ENCODE data around the gene MAP2K1. TPM values are rescaled to one million over a fixed set of nuclear protein-coding genes. Genes with fewer than 3 reads are reported as not detected.
"Not testable (repeated sequence)": the region's sequence is repeated elsewhere in the genome, so short reads cannot be mapped to it uniquely, and the experiment has no call there.

The MAP2K1 gene
- total RNA-seq: 10 to 100 TPM; 29.0 to 53.4 (median 45.3) TPM

DNA sequence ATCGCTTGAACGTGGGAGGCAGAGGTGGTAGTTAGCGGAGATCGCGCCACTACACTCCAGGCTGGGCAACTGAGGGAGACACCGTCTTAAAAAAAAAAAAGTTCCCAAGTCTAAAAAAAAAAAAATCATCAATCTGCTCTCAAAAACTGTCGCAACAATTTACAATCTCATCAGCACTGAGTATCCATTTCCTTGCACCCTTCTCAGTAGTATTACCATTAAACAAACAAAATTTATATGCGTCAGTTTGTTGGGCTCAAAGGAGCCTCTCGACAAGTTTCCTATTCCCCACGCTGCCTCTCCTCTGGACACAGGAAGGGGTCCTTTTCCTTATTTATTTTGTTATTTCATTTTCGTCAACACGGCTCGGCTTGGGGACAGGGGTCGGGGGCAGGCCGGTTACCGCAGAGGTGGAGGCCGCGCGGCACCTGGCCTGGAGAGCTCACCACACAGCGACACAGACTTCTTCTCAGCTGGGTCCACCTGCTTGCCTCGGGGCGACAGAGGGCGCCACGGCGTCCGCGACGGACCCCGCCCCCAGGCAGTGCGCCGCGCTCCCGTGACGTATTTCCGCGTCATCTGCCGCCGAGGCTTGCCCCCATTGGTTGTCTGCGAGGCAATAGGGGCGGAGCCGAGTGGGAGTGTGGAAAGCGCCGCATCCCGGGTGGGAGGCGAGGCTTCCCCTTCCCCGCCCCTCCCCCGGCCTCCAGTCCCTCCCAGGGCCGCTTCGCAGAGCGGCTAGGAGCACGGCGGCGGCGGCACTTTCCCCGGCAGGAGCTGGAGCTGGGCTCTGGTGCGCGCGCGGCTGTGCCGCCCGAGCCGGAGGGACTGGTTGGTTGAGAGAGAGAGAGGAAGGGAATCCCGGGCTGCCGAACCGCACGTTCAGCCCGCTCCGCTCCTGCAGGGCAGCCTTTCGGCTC lies at the start of gene MAP2K1:
MAP2K1 (plus strand) TSS at position 709 of the 920 bp plus-strand sequence. CDS start 436 bp downstream, outside the sequence.
- Histone ChIP-seq H3K9me3 (no peaks in the 10 kb centered on the region), H3K27me3 (no peaks in the 10 kb centered on the region), H3K27ac (peak within 1 kb of the TSS; percentile 94 to 98 (median 96)), H3K36me3 (no peaks in the 10 kb centered on the region), H3K4me1 (peaks cover 13 to 48% (median 15%) of the 10 kb centered on the region in 3 donors), H3K4me3 (peak within 1 kb of the TSS; percentile 67 to 98 (median 88))
- DNase-seq: peak; percentile 83
- intact Hi-C loops (cut with DNase I): loop anchor here (5.0 kb wide), 1 partner anchor 111 kb away; the partner anchor contains the start of gene SNAPC5
- peak in 2 of 4 donors; percentile 38 to 76 for TF ChIP-seq POLR2A (IDR thresholded peaks at IDR 0.05)
- TF ChIP-seq, protein P1, sequence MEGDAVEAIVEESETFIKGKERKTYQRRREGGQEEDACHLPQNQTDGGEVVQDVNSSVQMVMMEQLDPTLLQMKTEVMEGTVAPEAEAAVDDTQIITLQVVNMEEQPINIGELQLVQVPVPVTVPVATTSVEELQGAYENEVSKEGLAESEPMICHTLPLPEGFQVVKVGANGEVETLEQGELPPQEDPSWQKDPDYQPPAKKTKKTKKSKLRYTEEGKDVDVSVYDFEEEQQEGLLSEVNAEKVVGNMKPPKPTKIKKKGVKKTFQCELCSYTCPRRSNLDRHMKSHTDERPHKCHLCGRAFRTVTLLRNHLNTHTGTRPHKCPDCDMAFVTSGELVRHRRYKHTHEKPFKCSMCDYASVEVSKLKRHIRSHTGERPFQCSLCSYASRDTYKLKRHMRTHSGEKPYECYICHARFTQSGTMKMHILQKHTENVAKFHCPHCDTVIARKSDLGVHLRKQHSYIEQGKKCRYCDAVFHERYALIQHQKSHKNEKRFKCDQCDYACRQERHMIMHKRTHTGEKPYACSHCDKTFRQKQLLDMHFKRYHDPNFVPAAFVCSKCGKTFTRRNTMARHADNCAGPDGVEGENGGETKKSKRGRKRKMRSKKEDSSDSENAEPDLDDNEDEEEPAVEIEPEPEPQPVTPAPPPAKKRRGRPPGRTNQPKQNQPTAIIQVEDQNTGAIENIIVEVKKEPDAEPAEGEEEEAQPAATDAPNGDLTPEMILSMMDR (IDR thresholded peaks at IDR 0.05): peak; percentile 40 to 66 (median 55)
- WGBS, 2 donors: 7 to 14% methylated on average over 20 to 21 of the region's 69 CpGs

DNA sequence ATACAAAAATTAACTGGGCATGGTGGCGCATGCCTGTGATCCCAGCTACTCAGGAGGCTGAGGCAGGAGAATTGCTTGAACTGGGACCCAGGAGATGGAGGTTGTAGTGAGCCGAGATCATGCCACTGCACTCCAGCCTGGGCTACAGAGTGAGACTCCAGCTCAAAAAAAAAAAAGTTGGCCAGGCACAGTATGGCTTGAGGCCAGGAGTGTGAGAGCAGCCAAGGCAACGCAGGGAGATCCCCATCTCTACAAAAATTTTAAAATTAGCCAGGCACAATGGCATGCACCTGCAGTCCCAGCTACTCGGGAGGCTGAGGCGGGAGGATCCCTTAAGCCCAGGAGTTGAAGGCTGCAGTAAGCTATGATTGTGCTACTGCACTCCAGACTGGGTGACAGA lies 38.2 kb upstream of the MAP2K1 start:
- WGBS, 2 donors: 40 to 45% methylated on average over 4 to 5 of the region's 5 CpGs
- H3K36me3 ChIP-seq: peaks cover 0 to 70% (median 0%) of the 10 kb centered on the region in 3 donors
- H3K4me3 ChIP-seq; H3K27me3 ChIP-seq; H3K4me1 ChIP-seq; H3K9me3 ChIP-seq; intact Hi-C loops (cut with DNase I); DNase-seq; H3K27ac ChIP-seq: not testable (repeated sequence)

DNA sequence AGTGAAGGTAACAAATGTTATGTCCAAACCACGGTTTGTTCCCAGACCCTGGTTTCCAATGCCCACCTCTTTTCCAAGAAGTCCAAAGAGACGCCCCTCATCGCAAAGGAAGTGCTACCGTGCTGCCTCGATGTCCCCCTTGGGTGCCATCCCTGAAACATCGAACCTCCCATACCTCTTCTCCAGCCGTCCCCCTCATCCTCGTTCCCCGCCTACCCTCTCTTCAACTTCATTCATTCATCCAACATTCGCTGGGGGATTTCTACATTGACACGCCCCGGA lies 30.7 kb upstream of the MAP2K1 start:
- intact Hi-C loops (cut with DNase I): no loop called here
- H3K4me1 ChIP-seq: peaks cover 0 to 22% (median 0%) of the 10 kb centered on the region in 3 donors
- no peaks in the 10 kb centered on the region for H3K27me3 ChIP-seq
- 3 to 4% methylated on average over 10 to 12 of the region's 12 CpGs for WGBS, 2 donors
- DNase-seq: no peak
- peak overlapping the region; percentile 44 to 89 (median 74) for H3K4me3 ChIP-seq
- H3K9me3 ChIP-seq: no peaks in the 10 kb centered on the region
- H3K27ac ChIP-seq: peak overlapping the region; percentile 74 to 92 (median 88)
- TF ChIP-seq, protein P1 (IDR thresholded peaks at IDR 0.05): no peak
- TF ChIP-seq POLR2A (IDR thresholded peaks at IDR 0.05): no peak
- peaks cover 0 to 19% (median 0%) of the 10 kb centered on the region in 3 donors for H3K36me3 ChIP-seq

DNA sequence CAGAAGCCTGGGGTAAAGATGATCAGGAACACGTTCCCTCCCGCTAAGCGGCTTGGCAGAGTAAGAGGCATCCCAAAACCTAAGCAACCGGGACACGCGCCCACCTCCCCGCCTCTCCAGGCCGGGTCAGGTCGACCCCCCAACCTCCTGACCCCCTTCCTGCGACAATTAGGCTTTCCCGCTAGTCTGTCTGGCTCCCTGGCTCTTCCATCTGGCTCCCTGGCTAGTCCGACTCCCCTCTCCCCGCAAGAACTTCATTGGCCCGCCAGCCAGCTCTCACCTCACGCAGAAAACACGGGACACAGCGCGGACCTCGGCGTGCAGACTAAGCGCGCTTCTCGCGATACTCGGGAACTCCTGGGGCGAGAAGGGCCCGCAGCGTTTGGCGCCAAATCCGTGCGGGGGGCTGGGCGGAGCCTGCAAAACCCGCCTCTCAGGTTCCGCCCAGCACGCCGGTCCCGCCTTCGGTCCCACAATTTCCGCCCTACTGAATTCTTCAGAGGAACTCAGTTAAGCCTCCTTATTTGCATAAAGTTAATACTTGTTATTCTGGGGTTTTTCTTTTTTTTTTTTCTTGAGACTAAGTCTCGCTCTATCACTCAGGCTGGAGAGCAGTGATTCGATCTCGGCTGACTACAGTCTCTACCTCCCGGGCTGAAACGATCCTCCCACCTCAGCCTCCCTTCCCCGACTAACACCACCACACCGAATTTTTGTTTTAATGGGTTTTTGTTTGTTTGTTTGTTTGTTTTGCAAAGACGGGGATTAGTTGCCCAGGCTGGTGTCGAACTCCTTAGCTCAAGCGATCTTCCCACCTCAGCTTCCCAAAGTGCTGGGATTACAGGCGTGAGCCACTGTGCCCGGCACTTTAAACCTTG lies 30.1 kb upstream of the MAP2K1 start, which contains the start of gene TIPIN:
TIPIN (minus strand) TSS at position 327 of the 878 bp plus-strand sequence. CDS start 3,738 bp downstream, outside the sequence.
- Histone ChIP-seq H3K36me3 (peaks cover 0 to 13% (median 0%) of the 10 kb centered on the region in 3 donors), H3K4me1 (peaks cover 0 to 22% (median 0%) of the 10 kb centered on the region in 3 donors), H3K4me3 (peak within 1 kb of the TSS; percentile 44 to 89 (median 74)), H3K27ac (peak within 1 kb of the TSS; percentile 74 to 92 (median 88)), H3K9me3 (no peaks in the 10 kb centered on the region), H3K27me3 (no peaks in the 10 kb centered on the region)
- WGBS, 2 donors: 9 to 12% methylated on average over 25 to 39 of the region's 51 CpGs
- intact Hi-C loops (cut with DNase I): no loop called here
- DNase-seq: peak; percentile 80
- TF ChIP-seq, protein P1 (IDR thresholded peaks at IDR 0.05): no peak
- peak in 2 of 4 donors; percentile 35 to 66 for TF ChIP-seq POLR2A (IDR thresholded peaks at IDR 0.05)

DNA sequence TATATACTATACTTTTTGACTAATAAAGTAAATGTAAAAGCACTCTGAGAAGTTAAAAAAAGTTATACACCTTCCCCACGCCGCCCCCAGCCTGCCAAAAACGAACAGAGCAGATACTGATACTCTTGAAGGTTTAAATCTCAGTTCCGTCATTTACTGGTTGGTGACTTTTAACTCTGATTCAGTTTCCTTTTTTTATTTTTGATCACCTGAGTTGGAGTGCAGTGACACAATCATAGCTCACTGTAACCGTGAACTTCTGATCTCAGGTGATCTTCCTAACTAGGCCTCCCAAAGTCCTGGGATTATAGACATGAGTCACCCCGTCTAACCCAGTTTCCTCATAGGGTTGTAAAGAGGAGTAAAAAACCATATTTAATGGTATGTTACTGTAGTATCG lies 27.0 kb upstream of the MAP2K1 start:
- WGBS, 2 donors: 44 to 55% methylated on average over 7 of the region's 7 CpGs

DNA sequence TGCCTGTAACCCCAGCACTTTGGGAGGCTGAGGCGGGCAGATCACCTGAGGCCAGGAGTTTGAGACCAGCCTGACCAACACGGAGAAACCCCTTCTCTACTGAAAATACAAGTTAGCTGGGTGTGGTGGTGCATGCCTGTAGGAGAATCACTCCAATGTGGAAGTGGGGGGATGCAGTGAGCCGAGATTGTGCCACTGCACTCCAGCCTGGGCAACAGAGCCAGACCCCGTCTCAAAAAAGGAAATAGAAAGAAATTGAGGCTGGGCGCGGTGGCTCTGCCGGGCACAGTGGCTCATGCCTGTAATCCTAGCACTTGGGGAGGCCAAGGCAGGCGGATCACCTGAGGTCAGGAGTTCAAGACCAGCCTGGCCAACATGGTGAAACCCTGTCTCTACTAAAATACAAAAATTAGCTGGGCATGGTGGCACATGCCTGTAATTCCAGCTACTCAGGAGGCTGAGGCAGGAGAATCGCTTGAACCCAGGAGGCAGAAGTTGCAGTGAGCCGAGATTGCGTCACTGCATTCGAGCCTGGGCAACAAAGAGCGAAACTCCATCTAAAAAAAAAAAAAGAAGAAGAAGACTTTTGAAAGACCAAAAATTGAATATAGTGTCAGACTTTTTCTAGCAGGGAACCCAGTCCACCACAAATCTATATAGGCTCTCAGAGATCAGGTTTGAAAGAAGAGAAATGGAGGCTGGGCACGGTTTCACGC lies 24.8 kb upstream of the MAP2K1 start:
- peaks cover 0 to 16% (median 0%) of the 10 kb centered on the region in 3 donors for H3K4me1 ChIP-seq
- H3K27me3 ChIP-seq; H3K36me3 ChIP-seq; intact Hi-C loops (cut with DNase I); DNase-seq; H3K27ac ChIP-seq; H3K9me3 ChIP-seq; H3K4me3 ChIP-seq: not testable (repeated sequence)
- WGBS, 2 donors: 77 to 79% methylated on average over 15 of the region's 15 CpGs

More for the DNA sequence above, 27.0 kb upstream of the MAP2K1 start:
- Histone ChIP-seq H3K27ac (peak overlapping the region; percentile 30 to 89 (median 76)), H3K27me3 (no peaks in the 10 kb centered on the region), H3K4me1 (peaks cover 0 to 34% (median 0%) of the 10 kb centered on the region in 3 donors), H3K4me3 (no peak overlapping the region), H3K9me3 (no peaks in the 10 kb centered on the region), H3K36me3 (no peaks in the 10 kb centered on the region)
- TF ChIP-seq, protein P1 (IDR thresholded peaks at IDR 0.05): no peak
- TF ChIP-seq POLR2A (IDR thresholded peaks at IDR 0.05): no peak
- no peak for DNase-seq
- intact Hi-C loops (cut with DNase I): no loop called here
